Activated naive CD8-positive, alpha-beta T cell treated with anti-CD3 and anti-CD28 coated beads for 36 hours (primary cell): ENCODE measurements around the gene CISD3. TPM values are rescaled to one million over a fixed set of nuclear protein-coding genes. Genes with fewer than 3 reads are reported as not detected.
A peak's percentile ranks its signal among the peaks of the same experiment; 100 is the strongest.

Experiments used
- DNase-seq: peaks from one replicate; pipeline ENCODE4 v3.0.0; 2021
- H3K27ac Mint-ChIP-seq: one replicate; pipeline ENCODE4 v1.8.0; 2022; ENCODE audit warnings: mild to moderate bottlenecking, moderate library complexity, mixed read lengths
- H3K27me3 Mint-ChIP-seq: one replicate; pipeline ENCODE4 v1.8.0; 2022; ENCODE audit warnings: mild to moderate bottlenecking, mixed read lengths
- H3K36me3 Mint-ChIP-seq: one replicate; pipeline ENCODE4 v1.8.0; 2021; ENCODE audit warnings: mild to moderate bottlenecking, mixed read lengths
- H3K4me1 Mint-ChIP-seq: one replicate; pipeline ENCODE4 v1.8.0; 2021; ENCODE audit warnings: mixed read lengths
- H3K4me3 Mint-ChIP-seq: one replicate; pipeline ENCODE4 v1.8.0; 2022; ENCODE audit warnings: mild to moderate bottlenecking, moderate library complexity, mixed read lengths
- H3K9me3 Mint-ChIP-seq: one replicate; pipeline ENCODE4 v1.8.0; 2022; ENCODE audit warnings: mixed read lengths
- total RNA-seq, 2 experiments: library from RNA; stranded (reverse); gene quantifications; one replicate each; pipeline ENCODE4 v1.2.3, GENCODE V29; 2021

The CISD3 gene
- total RNA-seq, 2 experiments from 2014 or later = 54.3 to 57.4 TPM

DNA sequence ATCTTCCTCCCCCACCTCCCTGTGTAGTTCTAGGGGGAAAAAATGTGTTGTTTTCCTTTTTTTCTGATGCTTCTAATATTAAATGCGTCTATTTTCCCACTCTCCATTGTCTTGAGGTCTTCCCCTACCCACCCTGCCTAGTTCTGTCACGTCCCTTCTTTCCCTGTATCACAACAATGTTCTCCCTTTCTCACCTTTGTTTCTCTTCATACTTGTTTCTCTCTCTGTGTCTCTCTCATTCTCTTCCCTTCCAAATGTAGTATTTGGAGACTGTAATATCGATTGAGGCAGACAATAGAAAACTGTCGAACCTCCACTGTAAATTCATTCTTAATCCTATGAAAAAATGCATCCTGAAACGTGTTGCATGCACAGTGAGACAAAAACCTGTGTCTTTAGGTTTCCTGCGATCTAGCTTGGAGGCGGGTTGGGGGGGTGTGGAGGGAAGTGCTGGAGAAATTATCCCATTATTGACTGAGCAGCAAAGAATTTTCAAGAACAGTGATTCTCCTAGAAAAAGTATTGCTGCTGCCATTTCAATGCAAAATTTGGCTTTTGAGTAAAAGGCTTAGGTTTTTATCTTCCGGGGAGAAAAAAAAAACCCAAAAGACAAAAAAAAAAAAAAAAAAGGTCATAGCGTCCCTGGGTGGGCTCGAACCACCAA is 21.1 kb downstream of the CISD3 start:
- H3K27me3 Mint-ChIP-seq = peaks cover 43% of the 10 kb centered on the region
- peaks cover 23% of the 10 kb centered on the region for H3K36me3 Mint-ChIP-seq
- peaks cover 1% of the 10 kb centered on the region for H3K9me3 Mint-ChIP-seq
- peaks cover 44% of the 10 kb centered on the region for H3K4me1 Mint-ChIP-seq
- H3K27ac Mint-ChIP-seq = peak overlapping the region; percentile 97
- H3K4me3 Mint-ChIP-seq = peak overlapping the region; percentile 98
- DNase-seq = no peak

DNA sequence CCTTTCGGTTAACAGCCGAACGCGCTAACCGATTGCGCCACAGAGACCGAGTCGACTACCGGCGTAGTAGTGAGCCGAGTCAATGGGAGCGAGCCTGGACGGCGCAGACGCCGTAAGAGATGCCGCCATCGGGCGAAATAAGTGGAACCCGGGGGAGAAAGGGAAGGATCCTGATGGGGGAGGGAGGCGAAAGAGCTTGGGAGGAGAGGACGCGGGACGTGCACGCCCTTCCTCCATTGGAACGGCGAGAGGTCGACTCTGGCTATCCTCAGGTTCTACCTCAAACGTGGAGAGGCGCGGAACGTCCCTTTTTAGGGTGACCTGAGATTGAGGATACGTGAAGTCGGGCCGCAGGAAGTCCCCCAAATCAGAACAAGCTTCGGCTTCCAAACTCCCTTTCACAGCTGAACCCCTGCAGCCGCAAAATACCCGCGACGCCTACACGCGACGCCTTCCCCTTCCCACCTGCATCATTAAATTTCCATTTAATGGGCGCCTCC is 21.7 kb downstream of the CISD3 start:
- Mint-ChIP-seq H3K9me3 (peaks cover 1% of the 10 kb centered on the region), H3K27ac (peak overlapping the region; percentile 97), H3K4me3 (peak overlapping the region; percentile 98), H3K4me1 (peaks cover 40% of the 10 kb centered on the region), H3K27me3 (peaks cover 37% of the 10 kb centered on the region), H3K36me3 (peaks cover 23% of the 10 kb centered on the region)
- DNase-seq = peak; percentile 81

DNA sequence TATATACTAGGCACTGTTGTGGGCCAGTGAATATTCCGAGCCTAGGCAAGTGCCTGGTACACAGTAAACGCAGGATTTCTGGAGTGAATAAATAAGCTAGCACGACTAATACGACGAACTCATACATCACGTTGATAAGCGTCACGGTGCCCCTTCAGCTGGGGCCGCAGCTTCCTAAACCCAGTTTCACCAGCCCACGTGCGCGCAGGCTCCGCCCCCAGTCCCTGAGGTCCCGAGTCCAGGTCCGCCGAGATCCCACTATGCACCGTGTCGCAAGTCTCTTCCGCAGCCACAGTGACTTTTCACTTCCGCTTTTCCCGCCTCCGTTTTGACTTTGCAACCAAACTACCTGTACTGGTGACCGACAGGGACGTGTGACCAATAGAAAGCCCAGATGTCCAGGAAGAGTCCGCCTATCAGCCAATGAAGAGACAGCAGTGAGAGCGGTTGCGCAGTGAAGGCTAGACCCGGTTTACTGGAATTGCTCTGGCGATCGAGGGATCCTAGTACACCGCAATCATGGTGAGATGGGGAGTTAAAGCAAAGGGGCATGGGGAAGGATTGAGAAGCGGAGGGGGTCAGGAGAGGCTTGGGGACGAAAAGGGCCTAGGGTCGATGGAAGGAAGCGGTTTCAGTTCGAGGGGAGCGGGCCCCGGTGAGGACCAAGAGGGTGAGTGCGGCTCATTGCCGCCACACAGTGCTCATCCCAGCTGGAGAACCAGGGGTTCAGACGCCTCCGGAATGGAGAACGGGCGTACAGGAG is 22.3 kb downstream of the CISD3 start, which contains the start of gene PSMB3:
Gene PSMB3, plus strand, starts transcription at position 434 of the 763 bp plus-strand sequence. Its CDS starts 86 bp downstream, at position 520.
- DNase-seq = peak; percentile 97
- peaks cover 36% of the 10 kb centered on the region for H3K27me3 Mint-ChIP-seq
- H3K27ac Mint-ChIP-seq = peak within 1 kb of the TSS; percentile 97
- peaks cover 39% of the 10 kb centered on the region for H3K4me1 Mint-ChIP-seq
- H3K9me3 Mint-ChIP-seq = peaks cover 1% of the 10 kb centered on the region
- peak within 1 kb of the TSS; percentile 98 for H3K4me3 Mint-ChIP-seq
- H3K36me3 Mint-ChIP-seq = peaks cover 23% of the 10 kb centered on the region

DNA sequence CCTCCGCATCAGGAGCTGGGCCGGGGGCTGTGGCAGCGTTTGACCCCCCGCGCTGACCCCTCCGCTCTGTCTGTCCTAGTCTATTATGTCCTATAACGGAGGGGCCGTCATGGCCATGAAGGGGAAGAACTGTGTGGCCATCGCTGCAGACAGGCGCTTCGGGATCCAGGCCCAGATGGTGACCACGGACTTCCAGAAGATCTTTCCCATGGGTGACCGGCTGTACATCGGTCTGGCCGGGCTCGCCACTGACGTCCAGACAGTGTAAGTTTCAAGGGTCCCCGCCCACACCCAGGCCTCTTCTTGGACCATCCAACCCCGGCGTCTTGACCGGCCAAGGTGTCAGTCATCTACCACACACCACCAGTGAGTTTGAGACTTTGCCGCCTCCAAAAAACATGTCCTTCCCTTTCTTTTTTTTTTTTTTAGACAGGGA is 22.9 kb downstream of the CISD3 start:
- H3K36me3 Mint-ChIP-seq = peaks cover 23% of the 10 kb centered on the region
- peak overlapping the region; percentile 98 for H3K4me3 Mint-ChIP-seq
- peaks cover 1% of the 10 kb centered on the region for H3K9me3 Mint-ChIP-seq
- peak overlapping the region; percentile 97 for H3K27ac Mint-ChIP-seq
- peaks cover 32% of the 10 kb centered on the region for H3K27me3 Mint-ChIP-seq
- no peak for DNase-seq
- peaks cover 39% of the 10 kb centered on the region for H3K4me1 Mint-ChIP-seq

DNA sequence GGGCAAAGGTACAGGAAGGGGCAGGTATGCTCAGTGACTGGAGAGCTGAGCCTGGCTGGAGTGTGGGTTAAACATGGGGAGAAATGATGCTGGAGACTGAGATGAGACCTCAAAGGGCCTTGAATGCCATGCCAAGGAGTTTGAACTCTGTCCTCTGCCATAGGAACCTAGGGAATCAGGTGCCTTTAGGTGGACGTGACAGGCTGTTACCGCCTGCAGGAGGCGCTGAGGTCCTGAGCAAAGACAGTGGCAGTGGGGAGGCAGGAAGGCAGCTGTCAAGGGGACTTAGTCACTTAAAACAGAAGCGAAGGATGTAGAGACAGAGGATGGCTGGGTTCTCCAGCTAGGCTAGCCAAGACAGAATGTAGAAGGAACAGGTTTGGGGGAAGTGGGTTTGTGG is 31.5 kb downstream of the CISD3 start:
- no peaks in the 10 kb centered on the region for H3K9me3 Mint-ChIP-seq
- H3K27ac Mint-ChIP-seq = peak overlapping the region; percentile 8
- H3K4me3 Mint-ChIP-seq = no peak overlapping the region
- H3K27me3 Mint-ChIP-seq = no peaks in the 10 kb centered on the region
- H3K4me1 Mint-ChIP-seq = peaks cover 2% of the 10 kb centered on the region
- DNase-seq = peak; percentile 29
- H3K36me3 Mint-ChIP-seq = peaks cover 26% of the 10 kb centered on the region

DNA sequence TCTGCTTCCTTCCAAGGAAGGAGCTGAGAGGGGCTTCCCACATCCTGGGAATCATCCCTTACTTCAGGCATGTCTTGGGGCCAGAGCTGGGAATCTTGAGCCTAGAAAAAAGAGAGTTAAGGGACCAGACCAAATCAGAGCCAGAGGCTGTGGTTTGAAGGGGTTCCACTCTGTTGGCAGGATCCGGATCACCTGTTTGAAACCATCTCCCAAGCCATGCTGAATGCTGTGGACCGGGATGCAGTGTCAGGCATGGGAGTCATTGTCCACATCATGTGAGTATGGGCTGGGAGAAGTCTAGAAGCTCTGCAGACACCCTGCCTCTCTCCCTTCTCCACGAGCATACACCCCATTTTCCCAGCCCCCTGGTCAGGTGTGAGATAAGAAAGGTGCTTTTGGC is 32.1 kb downstream of the CISD3 start:
- Mint-ChIP-seq H3K4me3 (no peak overlapping the region), H3K27ac (no peak overlapping the region), H3K27me3 (no peaks in the 10 kb centered on the region), H3K9me3 (no peaks in the 10 kb centered on the region), H3K36me3 (peaks cover 30% of the 10 kb centered on the region), H3K4me1 (peaks cover 2% of the 10 kb centered on the region)
- DNase-seq = no peak

DNA sequence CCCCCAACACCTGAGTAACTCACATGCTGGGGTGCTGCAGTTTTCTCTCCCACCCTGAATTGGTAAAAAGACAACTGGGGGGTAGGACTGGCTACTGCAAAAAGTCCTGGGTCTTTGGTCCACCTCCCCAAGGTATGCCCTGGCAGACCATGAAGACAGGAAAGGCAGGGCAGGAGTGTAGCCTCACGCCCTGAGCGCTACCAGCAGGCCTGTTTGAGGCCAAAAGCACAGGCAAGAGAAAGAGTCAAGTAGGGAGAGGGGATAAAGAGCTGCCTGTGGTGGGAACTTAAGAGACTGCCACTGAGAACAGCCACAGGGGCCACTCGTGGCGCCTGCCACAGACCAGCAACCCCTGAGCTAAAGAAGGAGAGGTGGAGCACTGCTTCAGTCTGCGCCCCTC is 36.2 kb downstream of the CISD3 start:
- H3K4me1 Mint-ChIP-seq = no peaks in the 10 kb centered on the region
- no peaks in the 10 kb centered on the region for H3K27me3 Mint-ChIP-seq
- H3K36me3 Mint-ChIP-seq = peaks cover 20% of the 10 kb centered on the region
- H3K9me3 Mint-ChIP-seq = no peaks in the 10 kb centered on the region
- H3K4me3 Mint-ChIP-seq = no peak overlapping the region
- H3K27ac Mint-ChIP-seq = no peak overlapping the region
- DNase-seq = no peak

DNA sequence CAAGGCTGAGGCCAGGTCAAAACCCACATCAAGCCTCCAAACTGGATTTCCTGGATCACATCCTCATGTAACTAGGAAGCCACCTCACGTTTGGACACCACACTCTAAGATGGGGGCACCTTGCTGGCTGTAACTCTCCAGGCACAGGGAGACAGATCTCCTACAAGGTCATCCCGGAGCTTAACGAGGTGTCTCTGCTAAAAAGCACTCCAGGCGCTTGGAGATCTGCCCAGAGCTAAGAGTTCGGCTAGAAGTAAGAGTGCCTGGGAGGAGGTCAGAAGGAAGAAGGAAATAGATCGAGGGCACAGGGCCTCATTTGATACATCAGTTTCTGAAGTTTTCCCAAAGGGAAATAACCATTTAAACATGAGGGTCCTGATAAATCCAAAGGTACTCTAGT is 38.3 kb downstream of the CISD3 start:
- H3K27ac Mint-ChIP-seq = peak overlapping the region; percentile 55
- peaks cover 20% of the 10 kb centered on the region for H3K36me3 Mint-ChIP-seq
- no peaks in the 10 kb centered on the region for H3K4me1 Mint-ChIP-seq
- no peaks in the 10 kb centered on the region for H3K9me3 Mint-ChIP-seq
- H3K4me3 Mint-ChIP-seq = no peak overlapping the region
- no peaks in the 10 kb centered on the region for H3K27me3 Mint-ChIP-seq
- no peak for DNase-seq

DNA sequence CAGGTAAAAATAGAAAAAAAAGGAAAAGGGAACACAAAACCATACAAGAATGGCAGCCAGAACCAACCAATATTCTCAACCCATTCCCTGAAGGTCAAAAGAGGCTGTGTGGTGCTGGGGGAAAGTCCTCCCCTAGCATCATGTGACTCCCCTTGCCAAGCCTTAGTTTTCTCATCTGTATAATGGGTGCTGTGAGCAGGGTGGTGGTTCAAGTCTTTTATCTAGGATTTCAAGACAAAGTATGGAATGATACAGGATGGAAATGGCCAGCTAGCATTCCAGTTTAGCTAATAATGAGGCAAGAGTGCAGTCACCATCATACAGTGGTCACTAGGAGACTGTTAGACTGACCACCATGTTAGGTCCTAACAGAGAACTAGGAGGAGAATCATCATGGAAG is 43.1 kb downstream of the CISD3 start:
- Mint-ChIP-seq H3K36me3 (peaks cover 7% of the 10 kb centered on the region), H3K27me3 (no peaks in the 10 kb centered on the region), H3K4me1 (no peaks in the 10 kb centered on the region), H3K4me3 (no peak overlapping the region), H3K9me3 (no peaks in the 10 kb centered on the region), H3K27ac (no peak overlapping the region)
- DNase-seq = no peak

DNA sequence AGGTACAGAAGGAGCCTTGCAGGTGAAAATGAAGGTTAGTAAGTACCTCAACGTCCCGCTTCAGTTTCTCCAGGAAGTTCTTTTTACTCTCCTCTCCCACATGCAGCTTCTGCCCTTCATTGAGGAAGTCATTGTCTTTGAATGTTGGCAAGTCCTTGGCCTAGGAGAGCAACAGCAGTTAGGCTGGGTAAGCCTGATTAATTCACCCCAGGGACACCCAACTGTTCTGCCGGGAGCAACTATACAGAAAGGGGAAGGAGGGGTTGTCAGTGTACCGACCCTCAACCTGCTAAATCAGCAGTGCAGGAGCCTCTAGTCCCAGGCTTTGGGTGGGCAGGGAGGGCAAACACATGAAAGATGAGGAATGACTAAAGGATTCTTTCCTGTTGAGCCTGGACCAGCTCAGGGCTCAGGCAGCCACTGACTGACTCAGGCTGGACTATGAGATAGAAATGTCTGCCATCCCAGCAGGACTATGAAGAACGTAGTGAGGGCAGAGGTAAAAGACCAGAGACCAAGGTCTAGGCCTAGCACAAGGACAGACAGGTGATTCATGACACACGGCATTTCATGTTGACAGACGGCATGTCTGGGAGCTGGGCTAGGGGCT is 47.6 kb downstream of the CISD3 start:
- no peaks in the 10 kb centered on the region for H3K4me1 Mint-ChIP-seq
- DNase-seq = no peak
- H3K9me3 Mint-ChIP-seq = no peaks in the 10 kb centered on the region
- no peak overlapping the region for H3K27ac Mint-ChIP-seq
- no peak overlapping the region for H3K4me3 Mint-ChIP-seq
- no peaks in the 10 kb centered on the region for H3K27me3 Mint-ChIP-seq
- H3K36me3 Mint-ChIP-seq = peaks cover 14% of the 10 kb centered on the region

DNA sequence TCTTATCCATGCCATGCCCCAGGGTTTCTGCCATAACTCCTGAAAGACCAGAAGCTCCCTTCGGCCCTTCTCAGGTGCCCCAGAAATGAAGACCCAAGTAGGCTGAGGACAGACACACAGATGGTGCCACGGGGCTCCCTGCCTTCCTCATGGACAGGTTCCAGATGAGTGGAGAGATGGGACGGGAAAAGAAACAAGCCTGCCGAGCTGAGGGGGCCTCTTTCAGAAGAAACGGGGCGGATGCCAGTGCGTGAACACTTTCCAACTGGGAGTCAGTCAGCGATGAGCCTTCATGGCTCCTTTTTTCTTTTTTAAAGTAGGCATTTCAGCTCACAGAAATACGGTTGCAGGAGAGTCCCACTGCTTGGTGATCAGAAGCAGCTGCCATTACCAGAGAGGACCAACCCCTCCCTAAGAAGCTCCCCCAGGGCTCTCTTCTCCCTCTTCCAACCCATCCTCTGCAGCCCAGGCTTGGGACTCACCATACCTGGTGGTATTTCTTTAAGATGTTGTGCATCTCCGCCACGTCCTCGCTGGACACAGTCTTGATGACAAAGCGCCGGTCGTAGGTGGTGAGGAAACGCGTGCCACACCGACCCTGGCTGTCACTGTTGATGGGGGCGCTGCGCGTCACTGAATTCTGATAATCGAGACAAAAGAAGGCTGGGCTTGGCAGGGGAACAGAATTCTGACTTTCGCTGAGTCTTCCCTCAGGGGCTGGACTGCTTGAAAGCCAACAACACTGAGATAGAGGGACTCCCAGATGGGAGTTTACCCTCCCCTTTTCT is 50.0 kb downstream of the CISD3 start:
- H3K9me3 Mint-ChIP-seq = no peaks in the 10 kb centered on the region
- H3K4me1 Mint-ChIP-seq = no peaks in the 10 kb centered on the region
- H3K36me3 Mint-ChIP-seq = peaks cover 12% of the 10 kb centered on the region
- no peak overlapping the region for H3K27ac Mint-ChIP-seq
- no peak overlapping the region for H3K4me3 Mint-ChIP-seq
- no peaks in the 10 kb centered on the region for H3K27me3 Mint-ChIP-seq
- no peak for DNase-seq

DNA sequence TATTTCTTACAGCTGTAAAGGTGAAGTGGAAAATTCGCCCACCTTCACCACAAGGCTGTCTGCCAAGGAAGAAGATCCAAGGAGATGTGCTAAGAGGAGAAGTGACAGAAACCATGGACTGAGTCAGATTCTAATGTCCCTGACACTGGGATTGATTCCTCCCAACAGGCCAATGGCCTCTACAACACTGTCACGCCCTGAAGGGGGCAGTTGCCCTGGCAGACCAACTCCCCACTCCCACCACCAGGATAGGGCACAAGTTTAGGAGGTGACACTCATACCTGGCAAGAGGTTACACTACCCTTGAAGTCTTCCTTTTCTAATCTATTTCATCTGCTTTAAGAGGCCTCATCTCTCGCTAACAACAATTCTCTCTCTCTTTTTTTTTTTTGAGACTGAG is 53.1 kb downstream of the CISD3 start:
- no peak overlapping the region for H3K4me3 Mint-ChIP-seq
- no peaks in the 10 kb centered on the region for H3K4me1 Mint-ChIP-seq
- no peaks in the 10 kb centered on the region for H3K27me3 Mint-ChIP-seq
- no peak for DNase-seq
- no peak overlapping the region for H3K27ac Mint-ChIP-seq
- peaks cover 8% of the 10 kb centered on the region for H3K36me3 Mint-ChIP-seq
- H3K9me3 Mint-ChIP-seq = no peaks in the 10 kb centered on the region
